ENCODE results near the gene ENAH. TPM values are rescaled to one million over a fixed set of nuclear protein-coding genes. Genes with fewer than 3 reads are reported as not detected.
A peak's percentile ranks its signal among the peaks of the same experiment; 100 is the strongest.
"Not testable (repeated sequence)": the region's sequence is repeated elsewhere in the genome, so short reads cannot be mapped to it uniquely, and the experiment has no call there.

The ENAH gene
- polyA plus RNA-seq, 1 of the 3 experiments (the other 2 are of a cell fraction), result 48.9 TPM

DNA sequence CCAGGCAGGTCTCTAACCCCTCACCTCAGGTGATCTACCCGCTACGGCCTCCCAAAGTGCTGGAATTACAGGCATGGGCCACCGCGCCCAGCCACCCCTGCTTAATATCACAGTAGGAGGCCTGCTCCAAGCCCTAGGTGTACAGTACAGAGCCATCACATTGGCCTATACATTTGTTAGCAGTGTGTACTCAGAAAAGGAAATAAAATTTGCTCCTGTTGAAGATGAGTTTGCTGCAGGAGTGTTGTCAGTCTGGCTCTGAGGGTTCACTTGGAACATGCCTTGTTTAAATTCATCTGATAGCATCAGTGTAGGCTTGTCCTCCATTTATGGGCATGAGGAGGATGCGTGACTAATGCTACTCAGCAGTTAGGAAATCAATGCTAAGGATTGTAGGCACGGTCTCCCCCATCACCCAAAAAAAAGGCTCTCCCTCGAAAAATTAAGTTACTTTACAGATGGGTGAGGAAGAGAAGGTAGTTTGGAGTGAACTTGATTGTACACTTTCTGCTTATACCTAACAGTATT is 4.6 kb upstream of the ENAH start (continued):
- no peak for TF ChIP-seq ZBTB33 (IDR thresholded peaks at IDR 0.05; ENCODE audit: borderline replicate concordance, low read depth)
- TF ChIP-seq, protein P1, sequence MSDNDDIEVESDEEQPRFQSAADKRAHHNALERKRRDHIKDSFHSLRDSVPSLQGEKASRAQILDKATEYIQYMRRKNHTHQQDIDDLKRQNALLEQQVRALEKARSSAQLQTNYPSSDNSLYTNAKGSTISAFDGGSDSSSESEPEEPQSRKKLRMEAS (IDR thresholded peaks at IDR 0.05; ENCODE audit: low read depth), result peak; percentile 61; the same call in 1 of the 2 replicates
- peak; percentile 65 for TF ChIP-seq POLR2AphosphoS5 (IDR thresholded peaks at IDR 0.05; ENCODE audit: low read depth, low read length)
- TF ChIP-seq MXI1 (IDR thresholded peaks at IDR 0.05; ENCODE audit: low read depth, low read length), result 0 out of 2 replicates have a peak, but pooled peaks have one; percentile 13
- 0 out of 2 replicates have a peak, but pooled peaks have one; percentile 47 for TF ChIP-seq TAF1 (IDR thresholded peaks at IDR 0.05; ENCODE audit: borderline replicate concordance, low read depth, low read length)

DNA sequence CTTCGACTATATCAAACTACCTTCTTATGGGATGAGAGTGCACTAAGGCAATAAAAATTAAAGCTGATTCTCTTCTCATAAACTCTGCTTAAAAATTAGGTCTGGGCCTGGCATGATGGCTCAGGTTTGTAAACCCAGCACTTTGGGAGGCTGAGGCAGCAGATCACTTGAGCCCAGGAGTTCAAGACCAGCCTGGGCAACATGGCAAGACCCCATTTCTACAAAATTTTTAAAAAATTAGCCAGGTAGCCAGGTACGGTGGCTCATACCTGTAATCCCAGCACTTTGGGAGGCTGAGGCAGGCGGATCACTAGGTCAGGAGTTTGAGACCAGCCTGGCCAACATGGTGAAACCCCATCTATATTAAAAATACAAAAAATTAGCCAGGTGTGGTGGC is 3.3 kb upstream of the ENAH start:
- H4K20me1 ChIP-seq (ENCODE audit: insufficient read depth); H2AFZ ChIP-seq (ENCODE audit: low read depth); H3K4me3 ChIP-seq (ENCODE audit: low read depth in 2 of 2, low read length in 1 of 2); DNase-seq; H3K9me3 ChIP-seq; H3K9me2 ChIP-seq; POLR2A ChIA-PET; H3K27me3 ChIP-seq (ENCODE audit: insufficient read depth); H3K36me3 ChIP-seq (replicated peaks in 1 of 2; ENCODE audit: control insufficient read depth in 1 of 2, insufficient read depth in 2 of 2, low read length in 1 of 2): not testable (repeated sequence)
- Histone ChIP-seq H3K9ac (peak overlapping the region; percentile 48; the same call in 1 of the 2 replicates), H3K27ac (ENCODE audit: low read depth in 2 of 2, low read length in 1 of 2) (peak overlapping the region; percentile 95 to 99; a peak in 3 of 4 replicates), H3K4me1 (ENCODE audit: control insufficient read depth in 1 of 2, insufficient read depth in 2 of 2, low read depth in 1 of 2, low read length in 1 of 2) (peaks cover 2 to 44% of the 10 kb centered on the region in 2 experiments), H3K4me2 (peak overlapping the region; percentile 39), H3F3A (replicated peaks; ENCODE audit: insufficient read depth) (peaks cover 53% of the 10 kb centered on the region), H3K79me2 (ENCODE audit: insufficient read depth) (peaks cover 24% of the 10 kb centered on the region)
- CTCF ChIA-PET, result interaction anchor here (1.1 to 1.2 kb wide), 2 partner anchors 108 to 116 kb away, joined by 3 read pairs; no protein-coding TSS in a partner anchor
- WGBS (ENCODE audit: low lambda C conversion rate), result 53% methylated on average over 2 of the region's 3 CpGs

GRCh38 chr1:225655509-225656258 is 2.8 kb upstream of the ENAH start:
- DNase-seq, result no peak
- no peaks in the 10 kb centered on the region for H3K9me3 ChIP-seq
- ChIA-PET POLR2A (interaction anchor here (0.9 to 1.2 kb wide), 2 partner anchors 26 to 113 kb away, joined by 3 read pairs; no protein-coding TSS in a partner anchor), CTCF (interaction anchor here (0.9 to 1.7 kb wide), 5 partner anchors 100 to 409 kb away, joined by 3 to 15 read pairs (median 4); no protein-coding TSS in a partner anchor)
- H3K27ac ChIP-seq (ENCODE audit: low read depth in 2 of 2, low read length in 1 of 2), result peak overlapping the region; percentile 95 to 99
- no peak overlapping the region for H2AFZ ChIP-seq (ENCODE audit: low read depth)
- 14% methylated on average over 4 of the region's 4 CpGs for WGBS (ENCODE audit: low lambda C conversion rate)
- peak overlapping the region in 1 of 2 experiments; percentile 5; a peak in 1 of 4 replicates for H3K4me3 ChIP-seq (ENCODE audit: low read depth in 2 of 2, low read length in 1 of 2)
- H3K4me1 ChIP-seq (ENCODE audit: control insufficient read depth in 1 of 2, insufficient read depth in 2 of 2, low read depth in 1 of 2, low read length in 1 of 2), result peaks cover 6 to 42% of the 10 kb centered on the region in 2 experiments
- peaks cover 0 to 3% of the 10 kb centered on the region in 2 experiments for H3K36me3 ChIP-seq (replicated peaks in 1 of 2; ENCODE audit: control insufficient read depth in 1 of 2, insufficient read depth in 2 of 2, low read length in 1 of 2)
- no peaks in the 10 kb centered on the region for H3K27me3 ChIP-seq (ENCODE audit: insufficient read depth)
- H3K4me2 ChIP-seq, result peak overlapping the region; percentile 39
- peak overlapping the region; percentile 56; the same call in 1 of the 2 replicates for H3K9ac ChIP-seq
- H3K79me2 ChIP-seq (ENCODE audit: insufficient read depth), result peaks cover 30% of the 10 kb centered on the region
- no peaks in the 10 kb centered on the region for H3K9me2 ChIP-seq
- H4K20me1 ChIP-seq (ENCODE audit: insufficient read depth), result no peaks in the 10 kb centered on the region; the same call in 1 of the 2 replicates
- peaks cover 58% of the 10 kb centered on the region for H3F3A ChIP-seq (replicated peaks; ENCODE audit: insufficient read depth)
- peak; percentile 89 for TF ChIP-seq NFIC (IDR thresholded peaks at IDR 0.05; ENCODE audit: borderline replicate concordance)
- no peak for TF ChIP-seq SIN3A (IDR thresholded peaks at IDR 0.05; ENCODE audit: borderline replicate concordance, low read depth, low read length)
- no peak; the same call in 1 of the 2 replicates for TF ChIP-seq SMC3 (IDR thresholded peaks at IDR 0.05; ENCODE audit: low read depth, low read length)
- peak; percentile 82 for TF ChIP-seq TCF12 (IDR thresholded peaks at IDR 0.05)
- no peak for TF ChIP-seq FOXM1 (IDR thresholded peaks at IDR 0.05; ENCODE audit: low read depth)
- peak; percentile 90 for TF ChIP-seq FOSL2 (IDR thresholded peaks at IDR 0.05; ENCODE audit: borderline replicate concordance, low read depth)
- TF ChIP-seq, protein P2, sequence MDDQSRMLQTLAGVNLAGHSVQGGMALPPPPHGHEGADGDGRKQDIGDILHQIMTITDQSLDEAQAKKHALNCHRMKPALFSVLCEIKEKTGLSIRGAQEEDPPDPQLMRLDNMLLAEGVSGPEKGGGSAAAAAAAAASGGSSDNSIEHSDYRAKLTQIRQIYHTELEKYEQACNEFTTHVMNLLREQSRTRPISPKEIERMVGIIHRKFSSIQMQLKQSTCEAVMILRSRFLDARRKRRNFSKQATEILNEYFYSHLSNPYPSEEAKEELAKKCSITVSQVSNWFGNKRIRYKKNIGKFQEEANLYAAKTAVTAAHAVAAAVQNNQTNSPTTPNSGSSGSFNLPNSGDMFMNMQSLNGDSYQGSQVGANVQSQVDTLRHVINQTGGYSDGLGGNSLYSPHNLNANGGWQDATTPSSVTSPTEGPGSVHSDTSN (IDR thresholded peaks at IDR 0.05), result peak; percentile 71; the same call in 1 of the 2 replicates
- TF ChIP-seq MEF2A (IDR thresholded peaks at IDR 0.05; ENCODE audit: borderline replicate concordance, low read depth), result peak; percentile 58
- peak; percentile 75; the same call in 1 of the 2 replicates for TF ChIP-seq POLR2AphosphoS5 (IDR thresholded peaks at IDR 0.05; ENCODE audit: low read depth, low read length)
- peak; percentile 86 for TF ChIP-seq JUND (IDR thresholded peaks at IDR 0.05)
- peak; percentile 37 to 76; a peak in 3 of 4 replicates for TF ChIP-seq EP300 (IDR thresholded peaks at IDR 0.05; ENCODE audit: borderline replicate concordance in 1 of 2, low read depth in 1 of 2, low read length in 1 of 2)
- TF ChIP-seq TAF1 (IDR thresholded peaks at IDR 0.05; ENCODE audit: borderline replicate concordance, low read depth, low read length), result no peak
- no peak for TF ChIP-seq YY1 (IDR thresholded peaks at IDR 0.05; ENCODE audit: low read depth)
- TF ChIP-seq GATA2 (CRISPR knock-in tag; IDR thresholded peaks at IDR 0.05), result no peak
- TF ChIP-seq MXI1 (IDR thresholded peaks at IDR 0.05; ENCODE audit: low read depth, low read length), result no peak
- TF ChIP-seq RAD21 (IDR thresholded peaks at IDR 0.05; ENCODE audit: low read length), result peak; percentile 47
- 0 out of 2 replicates have a peak, but pooled peaks have one; percentile 67 for TF ChIP-seq ZBTB33 (IDR thresholded peaks at IDR 0.05; ENCODE audit: borderline replicate concordance, low read depth)
